Measurements from ENCODE around the gene ACOX3.
"Not testable (repeated sequence)": the region's sequence is repeated elsewhere in the genome, so short reads cannot be mapped to it uniquely, and the experiment has no call there.

Gene ACOX3

GRCh38 chr4:8431553-8431952 is 9.0 kb downstream of the ACOX3 start:
- no peak for DNase-seq

DNA sequence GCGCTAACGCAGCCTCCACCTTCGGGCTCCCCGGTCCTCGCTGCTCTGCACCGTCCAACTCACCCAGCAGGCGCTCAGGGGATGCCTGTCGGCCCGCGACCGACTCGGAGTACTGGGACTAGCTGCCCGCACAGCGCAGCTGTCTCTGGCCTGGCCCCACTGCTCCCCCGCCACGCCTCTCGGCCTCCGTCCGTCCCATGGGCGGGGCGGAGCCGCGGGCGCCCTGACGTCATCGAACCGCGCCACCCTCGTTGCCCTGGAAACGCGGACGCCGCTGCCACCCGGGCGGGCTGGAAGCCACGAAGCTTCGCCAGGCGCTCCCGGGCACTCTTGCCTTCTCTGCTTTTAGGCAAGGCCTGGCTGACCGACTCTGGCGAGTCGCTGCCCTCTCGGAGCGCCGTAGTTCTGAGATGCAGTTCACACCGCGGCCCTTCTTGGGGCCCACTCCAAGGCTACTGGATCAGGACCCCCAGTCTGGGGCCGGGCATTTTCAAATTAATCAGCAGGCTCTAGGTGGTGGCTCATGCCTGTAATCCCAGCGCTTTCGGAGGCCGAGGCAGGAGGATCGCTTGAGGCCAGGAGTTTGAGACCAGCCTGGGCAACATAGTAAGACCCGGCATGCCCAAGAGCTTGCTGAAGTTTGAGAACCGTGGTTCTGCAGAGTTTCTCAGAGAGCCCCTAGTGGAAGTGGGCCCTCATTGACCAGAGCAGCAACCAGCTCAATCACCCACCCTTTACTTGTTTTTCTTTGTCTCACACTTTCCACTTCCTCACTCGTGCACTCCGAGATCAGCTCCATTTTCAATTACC is 12.0 kb downstream of the ACOX3 start:
- DNase-seq = peak; percentile 72 to 77

DNA sequence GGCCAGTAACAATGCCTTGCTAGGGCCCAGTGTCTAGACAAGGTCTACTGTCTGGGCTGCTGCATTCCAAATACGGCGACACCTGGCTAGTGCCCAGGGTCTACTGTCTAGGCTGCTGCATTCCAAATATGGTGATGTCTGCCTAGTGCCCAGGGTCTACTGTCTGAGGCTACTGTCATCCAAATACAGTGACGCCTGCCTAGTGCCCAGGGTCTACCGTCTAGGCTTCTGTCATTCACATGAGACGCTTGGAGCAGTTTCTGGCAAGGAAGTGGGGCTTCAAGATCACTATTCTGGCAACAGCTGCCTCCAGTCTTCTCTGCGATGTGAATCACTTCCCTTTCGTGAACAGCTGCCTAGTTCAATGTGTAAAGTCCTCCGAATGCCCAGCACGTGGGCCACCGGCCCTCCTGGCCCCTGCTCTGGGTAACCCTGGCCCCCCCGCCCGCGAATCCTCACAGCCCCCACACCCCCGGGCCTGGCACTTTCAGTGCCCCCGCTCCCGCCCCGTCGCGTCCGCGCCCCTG is 12.7 kb downstream of the ACOX3 start:
- DNase-seq = peak; percentile 63 to 75

- DNase-seq = no peak
These were observed 13.3 kb downstream of the ACOX3 start for GRCh38 chr4:8427262-8427661.

GRCh38 chr4:8422786-8423185 is 17.7 kb downstream of the ACOX3 start:
- DNase-seq = no peak

DNA sequence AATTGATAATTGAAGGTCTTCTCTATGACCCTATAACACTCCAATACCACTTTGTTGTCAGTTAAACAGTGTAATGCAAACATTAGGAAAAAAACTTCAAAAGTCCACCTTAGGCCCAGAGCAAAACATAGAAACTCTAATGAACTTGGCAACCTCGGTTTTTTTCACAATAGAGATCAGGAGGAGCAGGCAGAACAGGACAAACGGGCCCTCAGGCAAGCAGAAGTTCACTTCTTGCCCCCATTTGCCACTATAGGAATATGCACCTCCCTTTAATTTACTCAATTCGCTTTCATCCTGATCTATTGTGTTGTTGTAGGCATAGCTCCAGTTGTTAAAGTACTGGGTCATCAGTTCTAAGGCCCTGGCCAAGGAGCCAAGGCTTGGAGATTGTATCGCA is 18.2 kb downstream of the ACOX3 start:
- no peak for DNase-seq

GRCh38 chr4:8420151-8420550 is 20.4 kb downstream of the ACOX3 start:
- DNase-seq = not testable (repeated sequence)

DNA sequence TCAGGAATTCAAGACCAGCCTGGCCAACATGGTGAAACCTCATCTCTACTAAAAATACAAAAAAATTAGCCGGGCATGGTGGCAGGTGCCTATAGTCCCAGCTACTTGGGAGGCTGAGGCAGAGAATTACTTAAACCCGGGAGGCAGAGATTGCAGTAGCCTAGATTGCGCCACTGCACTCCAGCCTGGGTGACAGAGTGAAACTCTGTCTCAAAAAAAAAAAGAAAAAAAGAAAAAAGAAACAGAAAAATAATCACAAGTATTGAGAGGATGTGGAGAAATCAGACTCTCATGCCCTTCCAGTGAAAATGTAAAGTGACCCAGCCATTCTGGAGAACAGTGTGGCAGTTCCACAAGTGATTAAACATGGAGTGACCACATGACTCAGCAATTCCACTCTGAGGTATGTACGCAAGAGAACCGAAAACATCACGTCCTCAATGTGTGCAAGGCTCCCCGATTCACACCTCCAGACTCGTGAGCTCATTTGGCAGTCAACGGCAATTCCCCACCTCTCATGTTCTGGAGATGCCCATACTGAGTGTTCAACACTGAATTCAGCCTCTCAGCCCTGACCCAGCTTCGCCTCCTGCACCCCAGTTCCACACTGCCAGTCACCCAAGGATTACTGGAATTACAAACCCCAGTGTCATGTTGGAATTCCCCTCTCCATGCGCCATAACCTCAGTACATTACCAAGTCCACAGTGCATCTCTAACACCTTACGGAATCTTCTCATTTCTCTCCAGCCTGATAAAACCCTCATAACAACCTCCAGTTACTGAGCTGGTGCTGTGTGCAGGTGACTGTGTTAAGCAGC is 21.1 kb downstream of the ACOX3 start:
- DNase-seq = no peak

DNA sequence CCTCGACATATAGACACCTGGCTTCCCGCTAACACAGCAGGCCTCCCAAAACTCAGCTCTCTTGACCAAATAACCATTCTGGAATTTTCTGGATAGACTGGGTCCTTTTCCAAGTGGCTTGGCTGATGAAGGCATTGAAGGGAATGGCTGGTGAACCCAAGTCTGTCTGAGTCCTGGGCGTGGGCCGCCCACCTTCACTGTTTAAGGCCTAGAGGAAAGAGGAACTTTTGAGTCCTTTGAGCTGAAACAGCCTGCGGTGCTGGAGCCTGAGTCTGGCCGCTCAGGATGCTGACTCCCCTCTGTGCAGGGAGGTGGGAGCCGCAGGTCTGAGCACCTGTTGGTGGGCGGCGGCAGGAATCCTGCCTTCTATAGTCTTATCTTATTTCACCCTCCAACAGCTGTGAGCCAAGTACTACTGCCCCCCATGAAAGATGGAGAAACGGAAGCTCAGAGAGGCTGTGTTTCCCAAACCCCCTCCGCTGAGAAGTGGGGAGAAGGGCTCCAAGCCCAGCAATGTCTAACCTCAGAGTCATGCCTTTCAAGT is 23.4 kb downstream of the ACOX3 start:
- no peak for DNase-seq

GRCh38 chr4:8414377-8414776 is 26.1 kb downstream of the ACOX3 start:
- DNase-seq = no peak

DNA sequence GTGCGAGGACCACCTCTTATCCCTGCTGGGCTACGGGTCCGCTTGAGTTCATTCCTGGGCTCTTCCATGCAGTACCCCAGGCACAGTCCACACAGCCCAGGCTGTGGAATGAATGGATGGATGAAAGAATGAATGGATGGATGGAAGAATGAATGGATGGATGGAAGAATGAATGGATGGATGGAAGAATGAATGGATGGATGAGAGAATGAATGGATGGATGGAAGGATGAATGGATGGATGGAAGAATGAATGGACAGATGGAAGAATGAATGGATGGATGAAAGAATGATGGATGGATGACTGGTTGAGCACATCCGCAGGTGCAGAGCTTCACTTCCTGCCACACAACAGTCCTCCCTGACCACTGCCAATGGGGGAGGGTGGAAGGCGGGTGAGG is 28.2 kb downstream of the ACOX3 start:
- no peak for DNase-seq

DNA sequence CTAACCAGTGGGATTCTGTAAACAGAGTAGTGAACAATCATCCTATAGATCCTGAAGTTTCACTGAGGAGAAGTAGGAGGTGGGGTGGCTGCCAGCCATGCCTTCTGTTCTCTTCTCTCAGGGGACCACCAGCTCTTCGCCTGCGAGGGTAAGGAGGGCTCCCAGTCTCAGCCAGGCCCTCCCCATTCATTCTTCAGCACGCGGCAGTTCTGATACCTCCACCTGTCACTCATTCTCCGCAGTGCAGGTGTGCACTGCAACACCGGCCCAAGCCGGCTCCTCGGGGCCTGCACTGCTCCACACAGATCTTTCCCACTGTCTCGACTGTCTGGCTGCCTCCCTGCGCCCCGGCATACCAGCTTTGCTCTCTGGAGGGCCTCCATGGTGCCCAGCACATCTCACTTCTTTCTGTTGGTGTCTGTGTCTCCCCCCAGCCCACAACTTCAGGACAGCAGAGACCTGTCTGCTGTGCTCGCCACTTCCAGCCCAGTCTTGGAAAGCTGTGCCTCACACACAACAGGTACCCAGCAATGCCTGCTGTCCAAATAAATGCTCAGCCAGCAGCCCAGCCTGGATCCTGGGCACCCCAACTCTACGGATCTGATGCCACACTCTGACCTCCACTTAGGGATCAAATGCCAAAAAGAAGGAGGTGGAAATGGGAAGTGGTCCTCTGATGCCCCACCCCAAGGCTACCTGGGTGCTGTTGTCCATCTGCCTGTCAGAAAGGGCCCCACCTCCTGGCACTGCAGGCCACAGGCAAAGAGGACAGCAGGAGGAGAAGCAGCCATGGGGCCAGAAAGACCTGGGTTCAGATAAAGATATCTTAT is 29.0 kb downstream of the ACOX3 start:
- no peak for DNase-seq

DNA sequence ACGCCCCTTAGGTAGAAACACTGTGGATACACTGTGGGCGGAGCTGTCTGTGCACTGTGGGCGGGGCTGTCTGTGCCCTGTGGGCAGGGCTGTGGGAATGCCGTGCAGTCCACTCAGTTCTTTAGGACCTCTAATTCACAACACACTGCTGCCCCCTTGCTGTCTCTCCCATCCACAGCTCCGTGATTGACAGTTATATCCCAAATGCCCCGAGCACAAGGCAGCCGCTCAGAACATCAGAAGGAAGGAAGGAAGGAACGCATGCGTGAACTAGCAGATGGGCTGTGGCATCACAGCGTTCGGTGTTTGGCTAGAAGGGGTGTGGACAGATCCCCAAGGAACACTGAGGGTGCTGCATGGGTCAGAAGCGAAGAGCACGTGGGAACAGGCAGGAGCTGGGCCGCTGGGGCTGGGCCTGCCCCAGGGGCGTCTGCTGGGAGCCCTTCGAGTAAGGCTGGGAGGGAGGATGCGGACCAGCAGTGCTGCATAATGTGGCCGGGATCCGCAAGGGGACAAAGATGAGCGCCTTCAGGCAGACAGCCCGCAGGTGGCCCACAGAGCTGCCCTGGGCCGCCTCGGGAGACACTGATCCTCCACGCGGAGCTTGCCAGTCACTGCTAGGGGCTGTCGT is 29.8 kb downstream of the ACOX3 start:
- DNase-seq = peak; percentile 63 to 67

DNA sequence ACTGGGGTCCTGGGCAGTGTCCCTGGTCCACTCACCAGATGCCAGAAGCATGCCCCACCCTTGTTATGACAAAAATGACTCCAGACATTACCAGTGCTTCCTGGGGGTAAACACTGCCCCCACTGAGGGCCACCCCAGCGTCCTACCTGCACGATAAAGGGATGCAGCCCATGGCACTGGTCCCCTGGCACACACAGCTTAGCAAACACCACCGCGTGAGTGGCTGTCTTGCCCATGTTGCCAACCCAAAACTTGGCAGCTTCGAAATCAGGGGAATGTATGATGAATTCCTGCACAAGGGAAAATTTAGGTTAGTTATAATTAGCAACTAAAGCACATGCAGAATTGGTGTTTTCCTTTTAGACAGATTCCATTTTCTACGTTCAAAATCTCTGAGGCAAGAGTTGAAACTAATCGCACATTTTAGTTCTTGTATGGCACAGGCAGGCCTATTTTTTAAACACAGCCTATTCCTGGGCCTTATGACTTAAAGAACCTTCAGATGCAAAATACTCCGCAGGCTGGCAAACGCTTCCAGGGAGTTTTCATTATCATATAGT is 30.4 kb downstream of the ACOX3 start:
- DNase-seq = no peak

- no peak for DNase-seq
These were observed 31.1 kb downstream of the ACOX3 start for GRCh38 chr4:8409264-8410065.

DNA sequence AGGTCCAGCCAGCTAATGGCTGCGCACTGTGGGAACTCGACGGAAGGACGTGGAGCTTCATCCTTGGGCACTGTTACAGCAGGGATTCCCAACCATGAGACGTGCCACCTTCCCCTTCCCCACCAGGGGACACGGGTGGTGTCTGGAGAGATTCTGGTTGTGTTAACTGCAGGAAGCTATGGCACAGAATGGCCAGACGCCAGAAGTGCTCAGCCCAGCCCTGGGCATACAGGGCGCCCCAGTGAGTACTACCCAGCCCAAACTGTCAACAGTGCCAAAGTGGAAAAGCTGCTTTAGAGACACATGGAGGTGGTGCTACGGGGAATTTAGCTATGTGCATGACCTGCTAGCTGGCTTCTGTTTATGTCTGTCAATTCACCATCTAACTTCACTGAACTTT is 32.8 kb downstream of the ACOX3 start:
- DNase-seq = no peak

- no peak for DNase-seq
These were observed 33.2 kb downstream of the ACOX3 start for GRCh38 chr4:8407316-8407715.

DNA sequence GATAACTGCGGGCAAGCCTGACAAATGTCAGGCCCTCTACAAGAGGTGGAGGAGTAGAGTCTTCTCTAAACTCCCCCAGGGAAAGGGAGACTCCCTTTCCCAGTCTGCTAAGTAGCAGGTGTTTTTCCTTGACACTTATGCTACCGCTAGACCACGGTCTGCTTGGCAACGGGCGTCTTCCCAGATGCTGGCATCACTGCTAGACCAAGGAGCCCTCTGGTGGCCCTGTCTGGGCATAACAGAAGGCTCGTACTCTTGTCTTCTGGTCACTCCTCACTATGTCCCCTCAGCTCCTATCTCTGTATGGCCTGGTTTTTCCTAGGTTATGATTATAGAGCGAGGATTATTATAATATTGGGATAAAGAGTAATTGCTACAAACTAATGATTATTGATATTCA is 33.6 kb downstream of the ACOX3 start:
- not testable (repeated sequence) for DNase-seq

- DNase-seq = no peak
These were observed 35.0 kb downstream of the ACOX3 start for GRCh38 chr4:8405516-8405875.

- no peak for DNase-seq
These were observed 35.6 kb downstream of the ACOX3 start for GRCh38 chr4:8404791-8405515.

Measured in Kasumi-1 (cell line).